HCT116 (cell line): Measurements from ENCODE around the gene AKR7A2. TPM values are rescaled to one million over a fixed set of nuclear protein-coding genes. Genes with fewer than 3 reads are reported as not detected.

Experiments
- ATAC-seq: fragments of 200-7000 bp; cut with Tn5 transposase; 2 replicates; pipeline ENCODE4 v1.9.1; 2020; ENCODE audit warnings: mild to moderate bottlenecking, moderate library complexity
- BruUV-seq: library from RNA; stranded (reverse); fragments of 400-500 nt; replicated peaks from 2 replicates; lab custom pipeline; 2021; lab: Mats Ljungman, UMichigan
- CTCF ChIA-PET: fragments of 300-600 bp; sonication (Branson Sonifier 250); formaldehyde crosslinking; loops from one replicate; lab custom pipeline; 2021; ENCODE audit warnings: antibody characterized with exemption; lab: Charles Lee
- POLR2A ChIA-PET: fragments of 300-600, 350-600 bp; sonication (Branson Sonifier 250); formaldehyde crosslinking; loops from one replicate; lab custom pipeline; 2021; ENCODE audit warnings: antibody characterized with exemption; lab: Charles Lee
- RAD21 ChIA-PET, 2 experiments: fragments of 300-600 bp; sonication (Branson Sonifier 250); formaldehyde crosslinking; loops; one replicate each; lab custom pipeline; 2023; ENCODE audit warnings: low total read pairs in 2 of 2; ENCODE audit not compliant: uncharacterized antibody in 2 of 2, unreplicated experiment in 2 of 2, low non-redundant PET in 1 of 2; lab: Charles Lee
- DNase-seq: peaks from one replicate; pipeline ENCODE4 v3.0.0-alpha.2; 2010; ENCODE audit warnings: low read depth, low spot score
- H2AFZ ChIP-seq: fragments of 200-600 bp; shearing (Covaris generic), sonication (generic); 2 replicates; pipeline ENCODE4 v1.6.1; 2017; ENCODE audit warnings: low read depth, mixed run types, mixed read lengths, antibody characterized with exemption, low read length; ENCODE audit not compliant: poor library complexity, severe bottlenecking
- H3K27ac ChIP-seq: 2 replicates; pipeline ENCODE4 v1.5.1; 2012; ENCODE audit warnings: low read depth, low read length
- H3K27me3 ChIP-seq: fragments of 200-600 bp; sonication (generic); 2 replicates; pipeline ENCODE4 v1.6.1; 2016; ENCODE audit warnings: mixed run types, low read length, mixed read lengths; ENCODE audit not compliant: insufficient read depth
- H3K36me3 ChIP-seq, 2 experiments: fragments of 200-500 bp in 1 of 2; fragments of 200-600 bp in 1 of 2; sonication (Bioruptor generic) in 1 of 2; sonication (generic) in 1 of 2; 2 replicates each; pipeline versions ENCODE4 v1.5.1 to v1.6.1; 2014 to 2016; ENCODE audit warnings: low read length in 2 of 2, inconsistent platforms in 1 of 2, mixed read lengths in 1 of 2, mixed run types in 1 of 2; ENCODE audit not compliant: insufficient read depth in 2 of 2, control insufficient read depth in 1 of 2
- H3K4me1 ChIP-seq, 2 experiments: fragments of 200-600 bp in 1 of 2; sonication (generic) in 1 of 2; 2 replicates each; pipeline versions ENCODE4 v1.5.1 to v1.6.1; 2012 to 2017; ENCODE audit warnings: low read length in 2 of 2, inconsistent platforms in 1 of 2, mild to moderate bottlenecking in 1 of 2, mixed read lengths in 1 of 2, mixed run types in 1 of 2, moderate library complexity in 1 of 2; ENCODE audit not compliant: insufficient read depth in 2 of 2, control insufficient read depth in 1 of 2
- H3K4me2 ChIP-seq: fragments of 200-600 bp; sonication (generic); 2 replicates; pipeline ENCODE4 v1.6.1; 2017; ENCODE audit warnings: mixed run types, low read length, mixed read lengths
- H3K4me3 ChIP-seq, 2 experiments: fragments of 200-600 bp in 1 of 2; sonication (generic) in 1 of 2; replicated peaks in 1 of 2; 2 replicates each; pipeline ENCODE4 v1.5.1; 2011 to 2016; ENCODE audit warnings: low read length in 2 of 2, control low read depth in 1 of 2, low read depth in 1 of 2, mild to moderate bottlenecking in 1 of 2, mixed read lengths in 1 of 2, mixed run types in 1 of 2
- H3K79me2 ChIP-seq: fragments of 200-600 bp; sonication (generic); 2 replicates; pipeline ENCODE4 v1.6.1; 2017; ENCODE audit warnings: mild to moderate bottlenecking, mixed run types, low read length, moderate library complexity, mixed read lengths; ENCODE audit not compliant: insufficient read depth
- H3K9ac ChIP-seq: fragments of 200-600 bp; sonication (generic); 2 replicates; pipeline ENCODE4 v1.6.1; 2016; ENCODE audit warnings: low read length, mixed read lengths
- H3K9me2 ChIP-seq: fragments of 200-600 bp; sonication (generic), shearing (Covaris generic); 2 replicates; pipeline ENCODE4 v1.6.1; 2017; ENCODE audit warnings: mixed run types, mild to moderate bottlenecking, moderate library complexity; ENCODE audit not compliant: insufficient read depth
- H3K9me3 ChIP-seq, 2 experiments: fragments of 200-500 bp in 1 of 2; fragments of 200-600 bp in 1 of 2; sonication (Bioruptor generic) in 1 of 2; sonication (generic) in 1 of 2; 2 replicates each; pipeline ENCODE4 v1.6.1; 2014 to 2017; ENCODE audit warnings: low read length in 2 of 2, mixed read lengths in 2 of 2, inconsistent platforms in 1 of 2, low read depth in 1 of 2, mild to moderate bottlenecking in 1 of 2, mixed run types in 1 of 2, moderate library complexity in 1 of 2; ENCODE audit not compliant: control insufficient read depth in 1 of 2, insufficient read depth in 1 of 2
- H4K20me1 ChIP-seq: fragments of 200-600 bp; sonication (generic), shearing (Covaris generic); 2 replicates; pipeline ENCODE4 v1.6.1; 2017; ENCODE audit warnings: mixed run types, mild to moderate bottlenecking, moderate library complexity; ENCODE audit not compliant: insufficient read depth
- ATF3 ChIP-seq: IDR thresholded peaks from 2 replicates; pipeline ENCODE4 v1.6.1; 2012
- CBX3 ChIP-seq: IDR thresholded peaks from 2 replicates; pipeline ENCODE4 v1.6.1; 2012; ENCODE audit warnings: low read depth
- CTCF ChIP-seq, 3 experiments: fragments of 200-600 bp in 1 of 3; sonication (generic) in 1 of 3; IDR thresholded peaks in 2 of 3; conservative IDR thresholded peaks in 1 of 3; 2 replicates each; pipeline ENCODE4 v1.5.1; 2012 to 2017; ENCODE audit warnings: low read depth in 2 of 3, low read length in 2 of 3, antibody characterized with exemption in 1 of 3, borderline replicate concordance in 1 of 3, control low read depth in 1 of 3, mild to moderate bottlenecking in 1 of 3, mixed read lengths in 1 of 3, mixed run types in 1 of 3, moderate library complexity in 1 of 3; ENCODE audit not compliant: insufficient read depth in 1 of 3
- EGR1 ChIP-seq: IDR thresholded peaks from 2 replicates; pipeline ENCODE4 v1.6.1; 2012; ENCODE audit warnings: low read depth
- ELF1 ChIP-seq: IDR thresholded peaks from 2 replicates; pipeline ENCODE4 v1.6.1; 2012; ENCODE audit warnings: low read depth, borderline replicate concordance
- EZH2 ChIP-seq: fragments of 200-600 bp; sonication (generic); IDR thresholded peaks from 2 replicates; pipeline ENCODE4 v1.6.1; 2017; ENCODE audit warnings: antibody characterized with exemption, mixed run types
- FOSL1 ChIP-seq: IDR thresholded peaks from 2 replicates; pipeline ENCODE4 v1.6.1; 2012; ENCODE audit warnings: low read depth
- JUND ChIP-seq: IDR thresholded peaks from 2 replicates; pipeline ENCODE4 v1.6.1; 2012
- POLR2A ChIP-seq: IDR thresholded peaks from 2 replicates; pipeline ENCODE4 v1.7.0; 2011; ENCODE audit warnings: borderline replicate concordance; ENCODE audit not compliant: insufficient read depth, insufficient read length; ENCODE audit errors: extremely low read depth
- RAD21 ChIP-seq: IDR thresholded peaks from 2 replicates; pipeline ENCODE4 v1.6.1; 2012; ENCODE audit warnings: low read depth, mild to moderate bottlenecking
- REST ChIP-seq: IDR thresholded peaks from 2 replicates; pipeline ENCODE4 v1.6.1; 2012; ENCODE audit warnings: low read depth
- SIN3A ChIP-seq: IDR thresholded peaks from 2 replicates; pipeline ENCODE4 v1.6.1; 2012; ENCODE audit warnings: low read depth
- SP1 ChIP-seq: IDR thresholded peaks from 2 replicates; pipeline ENCODE4 v1.6.1; 2012; ENCODE audit warnings: low read depth
- TCF7L2 ChIP-seq: IDR thresholded peaks from 2 replicates; pipeline ENCODE4 v1.7.0; 2011; ENCODE audit warnings: borderline replicate concordance, inconsistent platforms; ENCODE audit not compliant: insufficient read depth, insufficient read length; ENCODE audit errors: extremely low read depth
- YY1 ChIP-seq: IDR thresholded peaks from 2 replicates; pipeline ENCODE4 v1.6.1; 2011; ENCODE audit warnings: low read length, low read depth, moderate library complexity, mild to moderate bottlenecking; ENCODE audit not compliant: insufficient replicate concordance; ENCODE audit errors: extremely low read depth
- ZBTB33 ChIP-seq: IDR thresholded peaks from 2 replicates; pipeline ENCODE4 v1.6.1; 2011; ENCODE audit warnings: mild to moderate bottlenecking, low read length, moderate library complexity; ENCODE audit not compliant: insufficient replicate concordance; ENCODE audit errors: extremely low read depth
- ZFX ChIP-seq: fragments of 450-650 bp; IDR thresholded peaks from 2 replicates; pipeline ENCODE4 v1.6.1; 2017
- ZNF274 ChIP-seq: fragments of 200-500 bp; sonication (Bioruptor generic); IDR thresholded peaks from 2 replicates; pipeline ENCODE4 v1.6.1; 2014; ENCODE audit warnings: mild to moderate bottlenecking, low read depth, low read length, inconsistent platforms
- intact Hi-C: fragments of 100-400 bp; cut with micrococcal nuclease; formaldehyde crosslinking; loops from 2 replicates; pipeline ENCODE4 v1.10.0; 2022
- total RNA-seq: library from RNA; stranded (reverse); gene quantifications from one replicate; pipeline ENCODE4 v1.2.1, GENCODE V29; 2021; ENCODE audit not compliant: unreplicated experiment

Gene AKR7A2
- total RNA-seq, 1 experiment from 2014 or later, result 90.8 TPM

- Histone ChIP-seq H3K36me3 (peaks cover 5 to 6% of the 10 kb centered on the region in 2 experiments; a peak in 2 of 4 replicates), H3K9me3 (no peaks in the 10 kb centered on the region), H3K4me1 (no peaks in the 10 kb centered on the region), H3K4me2 (no peak overlapping the region), H3K9ac (no peak overlapping the region), H3K27ac (no peak overlapping the region), H3K9me2 (no peaks in the 10 kb centered on the region), H3K27me3 (no peaks in the 10 kb centered on the region), H3K79me2 (peaks cover 4% of the 10 kb centered on the region; the same call in 1 of the 2 replicates), H4K20me1 (no peaks in the 10 kb centered on the region), H2AFZ (no peak overlapping the region), H3K4me3 (no peak overlapping the region)
- intact Hi-C loops, result no loop called here
- DNase-seq (no peak), ATAC-seq (no peak)
- no TSS peak for BruUV-seq
- no peak for TF ChIP-seq TCF7L2
- TF ChIP-seq RAD21, result no peak
- TF ChIP-seq ELF1, result no peak
- TF ChIP-seq CBX3, result no peak
- no peak for TF ChIP-seq SP1
- no peak for TF ChIP-seq SIN3A
- TF ChIP-seq CTCF (IDR thresholded peaks at IDR 0.05 in 2 of 3, conservative IDR thresholded peaks at IDR 0.05 in 1 of 3; ENCODE audit: borderline replicate concordance in 1 of 3, insufficient read depth in 1 of 3, low read depth in 2 of 3, low read length in 2 of 3), result no peak
- no peak for TF ChIP-seq ZBTB33
- no peak for TF ChIP-seq POLR2A
- TF ChIP-seq ZNF274, result no peak
- no peak for TF ChIP-seq FOSL1
- TF ChIP-seq EZH2, result no peak
- TF ChIP-seq JUND, result no peak
- TF ChIP-seq ZFX, result no peak
- no peak for TF ChIP-seq YY1
- TF ChIP-seq REST, result no peak
- TF ChIP-seq ATF3, result no peak
- no peak for TF ChIP-seq EGR1
- ChIA-PET CTCF (no interaction called here), RAD21 (no interaction called here), POLR2A (no interaction called here)
Measured at GRCh38 chr1:19357299-19357986, 45.5 kb upstream of the AKR7A2 start.
